Keratinocyte (primary cell): ENCODE measurements around the gene ANTXR2. TPM values are rescaled to one million over a fixed set of nuclear protein-coding genes. Genes with fewer than 3 reads are reported as not detected.

Experiments used
- DNase-seq: peaks from one replicate; pipeline ENCODE4 v3.0.0-alpha.2; 2011; ENCODE audit warnings: low read depth, missing footprints, low spot score
- FAIRE-seq: peaks from 2 replicates; lab custom pipeline; 2011; peaks lifted over from hg19 to GRCh38; lab: Jason Lieb, UNC
- H2AFZ ChIP-seq: 2 replicates; pipeline ENCODE4 v1.6.0; 2012; ENCODE audit warnings: low read length, control low read depth, inconsistent platforms; ENCODE audit not compliant: control insufficient read depth
- H3K27ac ChIP-seq: 2 replicates; pipeline ENCODE4 v1.5.1; 2011; ENCODE audit warnings: low read length; ENCODE audit not compliant: control insufficient read depth, insufficient read depth
- H3K27me3 ChIP-seq: 3 replicates; pipeline ENCODE4 v1.6.0; 2011; ENCODE audit warnings: low read length; ENCODE audit not compliant: control insufficient read depth, insufficient read depth; ENCODE audit errors: extremely low read depth
- H3K36me3 ChIP-seq, 2 experiments: 2 replicates in 1 of 2; 3 replicates in 1 of 2; pipeline ENCODE4 v1.5.1; 2011; ENCODE audit warnings: low read length in 2 of 2, mild to moderate bottlenecking in 1 of 2; ENCODE audit not compliant: control insufficient read depth in 2 of 2, insufficient read depth in 2 of 2; ENCODE audit errors: extremely low read depth in 1 of 2
- H3K4me1 ChIP-seq: 3 replicates; pipeline ENCODE4 v1.5.1; 2011; ENCODE audit warnings: low read length; ENCODE audit not compliant: control insufficient read depth, insufficient read depth; ENCODE audit errors: extremely low read depth
- H3K4me2 ChIP-seq: 3 replicates; pipeline ENCODE4 v1.6.0; 2011; ENCODE audit warnings: low read depth, low read length; ENCODE audit not compliant: control insufficient read depth, insufficient read depth; ENCODE audit errors: extremely low read depth
- H3K4me3 ChIP-seq, 3 experiments: fragments of 200-600 bp in 1 of 3; sonication (generic) in 1 of 3; 2 replicates in 2 of 3; 3 replicates in 1 of 3; pipeline ENCODE4 v1.5.1; 2011 to 2016; ENCODE audit warnings: low read length in 3 of 3, mild to moderate bottlenecking in 3 of 3, control low read depth in 2 of 3, inconsistent platforms in 1 of 3, low read depth in 1 of 3, mixed read lengths in 1 of 3, mixed run types in 1 of 3, moderate library complexity in 1 of 3; ENCODE audit not compliant: control insufficient read depth in 2 of 3, insufficient read depth in 2 of 3; ENCODE audit errors: extremely low read depth in 1 of 3
- H3K79me2 ChIP-seq: 2 replicates; pipeline ENCODE4 v1.6.0; 2012; ENCODE audit warnings: low read length; ENCODE audit not compliant: control insufficient read depth, insufficient read depth
- H3K9ac ChIP-seq: 3 replicates; pipeline ENCODE4 v1.6.0; 2011; ENCODE audit warnings: low read length; ENCODE audit not compliant: control insufficient read depth, insufficient read depth; ENCODE audit errors: extremely low read depth
- H3K9me1 ChIP-seq: 3 replicates; pipeline ENCODE4 v1.6.0; 2011; ENCODE audit warnings: low read length; ENCODE audit not compliant: control insufficient read depth, insufficient read depth; ENCODE audit errors: extremely low read depth
- H3K9me3 ChIP-seq: 2 replicates; pipeline ENCODE4 v1.5.1; 2012; ENCODE audit warnings: low read depth, low read length; ENCODE audit not compliant: control insufficient read depth
- H4K20me1 ChIP-seq: 3 replicates; pipeline ENCODE4 v1.6.0; 2011; ENCODE audit warnings: low read length; ENCODE audit not compliant: control insufficient read depth, insufficient read depth; ENCODE audit errors: extremely low read depth
- CTCF ChIP-seq, 3 experiments: IDR thresholded peaks in 1 of 3; conservative IDR thresholded peaks in 1 of 3; optimal IDR thresholded peaks in 1 of 3; 2 replicates in 2 of 3; 3 replicates in 1 of 3; pipeline versions ENCODE3 to v1.5.1; 2011; ENCODE audit warnings: low read length in 3 of 3, mild to moderate bottlenecking in 3 of 3, moderate library complexity in 2 of 3, control low read depth in 1 of 3, inconsistent platforms in 1 of 3; ENCODE audit not compliant: insufficient read depth in 2 of 3; ENCODE audit errors: extremely low read depth in 1 of 3
- EZH2 ChIP-seq: IDR thresholded peaks from one replicate; pipeline ENCODE4 v1.6.1; 2012; ENCODE audit warnings: inconsistent platforms, mild to moderate bottlenecking, low read length, moderate library complexity
- dilution Hi-C: fragments of 300-500 bp; cut with MboI; formaldehyde crosslinking; loops from one replicate; pipeline ENCODE4 v1.7.0; 2020; ENCODE audit warnings: low sequenced_read_pairs; ENCODE audit not compliant: extremely low pct_ligation_motif_present
- polyA plus RNA-seq, 5 experiments: library from polyadenylated mRNA; depleted of rRNA in 3 of 5; stranded (reverse) in 3 of 5; stranded (forward) in 1 of 5; unstranded in 1 of 5; fragments of >200 nt; gene quantifications; 1 replicate in 1 of 5; 2 replicates in 3 of 5; 3 replicates in 1 of 5; pipeline versions ENCODE4 v1.2.1 to v1.2.3, GENCODE V29; 2011 to 2012; ENCODE audit warnings: missing spikeins in 2 of 5, low read depth in 1 of 5, low replicate concordance in 1 of 5

Gene ANTXR2
- polyA plus RNA-seq, 1 donor (not counting 4 experiments of a cell fraction or from before 2014, with no cell fraction given) = 89.1 TPM

GRCh38 chr4:80026100-80026499 is 46.9 kb downstream of the ANTXR2 start:
- dilution Hi-C loops = no loop called here

GRCh38 chr4:80024335-80024734 is 48.7 kb downstream of the ANTXR2 start:
- Histone ChIP-seq H3K9me3 (no peaks in the 10 kb centered on the region), H3K27ac (no peak overlapping the region), H3K9ac (no peak overlapping the region), H3K4me1 (peaks cover 5% of the 10 kb centered on the region), H3K9me1 (no peaks in the 10 kb centered on the region), H3K4me3 (no peak overlapping the region), H3K4me2 (no peak overlapping the region), H3K27me3 (no peaks in the 10 kb centered on the region), H4K20me1 (no peaks in the 10 kb centered on the region), H2AFZ (no peak overlapping the region), H3K79me2 (peaks cover 18% of the 10 kb centered on the region), H3K36me3 (peaks cover 11 to 33% of the 10 kb centered on the region in 2 experiments)
- no peak for TF ChIP-seq EZH2
- no peak for TF ChIP-seq CTCF (optimal IDR thresholded peaks at IDR 0.05 in 1 of 3, IDR thresholded peaks at IDR 0.05 in 1 of 3, conservative IDR thresholded peaks at IDR 0.05 in 1 of 3; ENCODE audit: extremely low read depth in 1 of 3, insufficient read depth in 2 of 3, low read length in 3 of 3)
- DNase-seq (no peak), FAIRE-seq (no peak)
- dilution Hi-C loops = no loop called here

More at GRCh38 chr4:80026100-80026499, 46.9 kb downstream of the ANTXR2 start:
- Histone ChIP-seq H3K27me3 (no peaks in the 10 kb centered on the region), H3K27ac (no peak overlapping the region), H3K4me2 (no peak overlapping the region), H3K9me1 (no peaks in the 10 kb centered on the region), H3K9me3 (no peaks in the 10 kb centered on the region), H2AFZ (no peak overlapping the region), H3K4me3 (no peak overlapping the region), H3K79me2 (peaks cover 18% of the 10 kb centered on the region), H3K9ac (no peak overlapping the region), H3K4me1 (peaks cover 20% of the 10 kb centered on the region), H3K36me3 (peaks cover 12 to 38% of the 10 kb centered on the region in 2 experiments), H4K20me1 (no peaks in the 10 kb centered on the region)
- no peak for TF ChIP-seq EZH2
- TF ChIP-seq CTCF (optimal IDR thresholded peaks at IDR 0.05 in 1 of 3, IDR thresholded peaks at IDR 0.05 in 1 of 3, conservative IDR thresholded peaks at IDR 0.05 in 1 of 3; ENCODE audit: extremely low read depth in 1 of 3, insufficient read depth in 2 of 3, low read length in 3 of 3) = no peak
- FAIRE-seq (peak; percentile 34), DNase-seq (no peak)
